ENCODE measurements around the gene ST6GALNAC3.

ST6GALNAC3 gene

GRCh38 chr1:76146184-76146583 is 71.6 kb downstream of the ST6GALNAC3 start:
- DNase-seq: no peak

DNA sequence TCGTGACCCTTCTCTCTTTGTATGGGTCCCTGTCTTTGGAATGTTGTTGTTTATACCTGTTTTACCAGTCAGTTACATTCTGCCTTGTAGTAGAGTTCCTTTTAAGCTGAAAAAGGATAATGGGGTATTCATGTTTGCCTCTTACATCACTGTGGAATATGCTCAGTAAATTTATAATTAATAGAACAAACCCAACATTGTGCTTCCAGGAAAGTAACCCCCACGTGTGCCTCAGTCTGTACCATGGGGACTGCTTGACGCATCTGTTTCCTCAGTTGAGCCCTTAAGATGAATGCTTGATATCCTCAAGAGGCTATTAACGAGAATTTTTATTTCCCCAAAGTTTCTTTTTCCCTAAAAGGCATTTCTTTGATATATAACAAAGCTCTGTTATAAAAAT is 73.4 kb downstream of the ST6GALNAC3 start:
- DNase-seq: no peak

- no peak for DNase-seq
Measured at GRCh38 chr1:76148460-76148859, 73.9 kb downstream of the ST6GALNAC3 start.

- DNase-seq: no peak
Measured at GRCh38 chr1:76153841-76154205, 79.3 kb downstream of the ST6GALNAC3 start.

DNA sequence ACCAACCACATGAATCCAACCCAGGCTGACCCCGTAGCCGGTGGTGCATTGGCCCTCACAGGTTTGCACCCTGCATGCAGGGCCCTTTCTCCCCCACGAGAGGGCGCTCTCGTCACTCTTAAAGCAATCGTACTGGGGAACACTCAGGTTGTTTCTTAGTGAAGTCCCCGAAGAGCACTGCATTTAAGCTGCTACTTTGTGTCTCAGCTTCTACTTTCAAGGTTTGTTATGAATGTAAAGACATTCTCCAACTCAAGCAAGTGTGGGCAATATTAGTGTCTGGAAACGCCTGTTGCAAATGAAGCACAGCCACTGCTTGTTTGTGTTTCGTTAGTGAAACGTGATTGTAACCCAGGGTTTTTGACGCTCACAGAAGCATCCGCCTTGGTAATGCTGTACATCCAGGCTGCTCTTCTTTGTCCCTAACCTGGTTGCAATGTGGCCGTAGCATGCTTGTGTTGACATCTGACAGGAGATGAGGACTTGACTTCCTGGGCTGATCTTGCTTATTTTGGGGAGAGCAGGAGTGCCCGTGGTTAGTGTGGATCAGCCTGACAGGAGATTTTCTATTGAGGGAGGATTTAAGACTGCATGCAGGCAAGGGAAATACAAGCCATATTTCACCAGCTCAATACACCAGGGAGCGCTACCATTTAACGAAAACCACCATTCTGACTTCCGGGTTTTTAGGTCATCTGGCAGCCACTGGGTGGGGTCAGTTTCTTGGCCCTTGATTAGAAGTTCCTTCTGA is 79.8 kb downstream of the ST6GALNAC3 start:
- DNase-seq: peak; percentile 80

DNA sequence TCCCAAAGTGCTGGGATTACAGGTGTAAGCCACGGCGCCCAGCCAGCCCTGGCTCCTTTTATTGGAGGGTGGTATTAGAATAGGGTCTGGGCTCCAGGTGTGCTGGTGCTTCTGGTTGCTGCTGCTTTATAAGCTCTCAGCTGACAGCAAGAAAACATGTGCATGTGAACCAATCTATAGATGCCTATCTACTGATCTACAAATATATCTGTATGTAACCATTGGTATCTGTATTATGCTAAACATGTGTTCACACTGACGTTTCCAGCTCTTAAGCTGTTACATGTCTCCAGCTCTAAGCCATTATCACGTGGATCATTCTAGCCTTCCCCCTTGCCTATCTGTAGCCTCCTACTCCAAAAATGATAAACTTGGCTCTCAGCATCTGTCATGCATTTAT is 82.4 kb downstream of the ST6GALNAC3 start:
- DNase-seq: no peak

DNA sequence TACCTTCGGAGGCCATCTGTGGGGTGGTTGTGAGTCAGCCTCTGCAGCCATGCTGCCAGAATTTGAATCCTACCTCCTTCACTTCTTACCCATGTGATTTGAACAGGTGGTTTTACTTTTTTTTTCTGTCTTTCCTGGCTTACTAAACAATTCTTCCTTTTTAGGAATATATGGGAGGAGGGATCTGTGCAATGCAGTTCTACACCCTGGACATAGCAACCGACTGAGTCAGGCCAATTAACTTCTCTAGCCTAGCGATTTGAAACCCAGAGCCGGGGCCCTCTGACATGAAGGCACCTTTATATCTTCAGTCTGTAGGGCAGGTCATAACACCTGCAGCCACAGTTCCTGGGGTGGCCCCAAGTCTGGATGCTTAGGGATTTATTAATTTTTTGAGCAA is 83.6 kb downstream of the ST6GALNAC3 start:
- peak; percentile 19 for DNase-seq

- DNase-seq: no peak
Measured at GRCh38 chr1:76160225-76160624, 85.7 kb downstream of the ST6GALNAC3 start.

DNA sequence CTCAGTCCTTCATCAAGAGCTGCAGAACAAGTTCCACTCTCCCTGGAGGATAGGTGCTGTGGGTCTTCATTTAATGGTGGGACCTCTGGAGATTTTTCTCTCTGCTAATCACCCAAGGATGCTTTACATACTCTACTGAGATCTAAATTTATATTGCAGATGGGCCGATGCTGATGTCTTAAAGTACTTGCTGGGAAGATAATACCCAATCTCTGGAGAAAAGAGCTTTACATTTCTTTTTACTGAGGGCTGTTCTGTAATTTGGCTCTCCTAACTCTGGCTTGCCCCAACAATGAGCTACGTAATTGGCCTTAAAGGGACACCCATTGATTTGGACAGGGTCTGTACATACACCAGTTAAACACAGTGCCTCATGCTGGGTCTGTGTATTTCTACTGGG is 86.9 kb downstream of the ST6GALNAC3 start:
- DNase-seq: peak; percentile 13

DNA sequence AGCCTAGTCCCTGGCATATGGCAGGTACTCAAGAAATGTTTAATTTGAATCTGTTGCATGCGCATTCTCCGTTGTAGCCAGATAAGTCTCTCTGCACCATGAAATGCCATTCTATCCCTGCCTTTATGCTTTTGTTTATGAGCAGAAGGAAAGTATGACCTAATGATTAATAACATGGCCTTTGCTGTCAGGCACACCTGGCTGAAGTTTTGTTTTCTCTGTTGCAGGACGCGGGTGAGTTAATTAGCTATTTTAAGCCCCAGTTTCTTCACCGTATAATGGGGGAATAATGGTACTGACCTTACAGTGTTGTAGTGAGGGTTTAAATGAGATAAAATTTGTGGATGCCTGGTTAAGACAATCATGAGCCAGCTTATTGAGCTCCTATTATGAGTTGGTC is 87.7 kb downstream of the ST6GALNAC3 start:
- DNase-seq: peak; percentile 66

DNA sequence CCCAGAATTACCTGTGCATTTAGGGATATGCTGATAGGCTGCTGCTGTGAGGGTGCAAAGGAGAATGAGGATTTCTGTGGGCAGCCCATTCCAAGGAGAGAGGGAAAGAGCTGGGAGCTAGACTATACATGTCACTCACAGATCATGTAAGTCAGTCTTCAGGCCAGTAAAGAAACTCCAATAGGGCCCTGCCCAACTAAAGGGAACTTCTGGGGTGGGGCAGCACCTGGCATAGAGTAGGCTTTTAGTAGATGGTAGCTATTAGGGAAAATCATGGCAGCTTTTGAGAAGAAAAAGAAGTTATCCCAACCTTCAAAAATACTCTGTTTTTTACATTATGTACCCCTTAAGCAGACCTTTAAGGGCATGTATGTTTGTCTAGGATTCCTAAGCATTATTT is 89.6 kb downstream of the ST6GALNAC3 start:
- no peak for DNase-seq

DNA sequence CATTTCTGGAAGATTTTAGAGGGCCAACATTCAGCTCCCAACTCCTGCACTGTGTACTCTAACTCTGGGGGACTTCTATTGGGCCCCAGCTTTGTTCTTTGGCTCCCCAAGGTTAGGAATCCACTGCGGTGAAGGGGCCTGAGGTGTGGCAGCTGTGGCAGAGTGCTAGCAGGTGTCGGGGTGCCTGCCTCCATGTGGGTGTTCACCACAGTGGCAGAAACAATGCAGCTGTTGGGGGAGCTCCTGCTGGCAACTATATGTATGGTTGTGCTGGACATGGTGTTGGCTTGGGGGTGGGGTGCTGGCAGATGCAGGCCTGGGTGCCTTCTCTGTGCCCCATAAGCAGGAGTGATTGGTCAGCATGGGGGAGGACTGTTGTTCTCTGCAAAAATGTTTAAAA is 95.5 kb downstream of the ST6GALNAC3 start:
- no peak for DNase-seq

DNA sequence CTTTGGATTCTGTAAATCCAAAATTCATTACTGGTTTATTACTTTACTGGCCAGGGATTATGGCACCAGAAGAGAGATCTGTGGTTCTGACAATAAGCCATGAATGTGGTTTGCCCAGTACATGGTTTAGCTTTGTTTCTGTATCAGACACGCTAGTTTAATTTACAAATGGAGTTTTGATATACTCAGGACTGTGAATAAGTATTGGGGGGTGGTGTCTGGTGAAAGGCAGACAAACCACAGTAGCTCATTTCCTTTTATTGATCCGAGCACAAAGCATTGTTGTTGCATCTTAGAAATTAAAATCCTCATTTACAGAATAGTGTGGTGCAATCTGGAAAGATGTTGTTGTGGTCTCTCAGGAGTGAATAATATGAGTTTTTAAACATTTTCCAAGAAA is 96.0 kb downstream of the ST6GALNAC3 start:
- no peak for DNase-seq

- no peak for DNase-seq
Measured at GRCh38 chr1:76176000-76176399, 101.5 kb downstream of the ST6GALNAC3 start.

DNA sequence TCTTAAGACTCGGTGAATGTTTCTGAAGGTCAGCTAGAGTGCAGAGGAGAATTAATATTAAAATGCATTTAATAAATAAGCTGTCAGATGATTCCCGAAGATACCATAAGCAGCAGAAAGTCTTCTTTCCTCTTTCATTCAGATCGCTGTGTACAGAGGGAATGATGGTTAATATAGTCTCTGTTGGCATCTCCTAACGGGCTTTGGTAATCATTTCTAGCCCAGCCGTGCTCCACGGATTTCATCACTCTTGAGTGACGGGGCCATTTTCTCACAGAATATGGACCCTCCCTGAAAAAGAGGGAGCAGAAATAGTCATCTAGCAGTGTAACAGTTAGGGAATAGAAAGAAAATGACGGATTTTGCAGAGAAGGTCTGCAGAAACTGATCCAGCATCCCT is 103.1 kb downstream of the ST6GALNAC3 start:
- DNase-seq: no peak

DNA sequence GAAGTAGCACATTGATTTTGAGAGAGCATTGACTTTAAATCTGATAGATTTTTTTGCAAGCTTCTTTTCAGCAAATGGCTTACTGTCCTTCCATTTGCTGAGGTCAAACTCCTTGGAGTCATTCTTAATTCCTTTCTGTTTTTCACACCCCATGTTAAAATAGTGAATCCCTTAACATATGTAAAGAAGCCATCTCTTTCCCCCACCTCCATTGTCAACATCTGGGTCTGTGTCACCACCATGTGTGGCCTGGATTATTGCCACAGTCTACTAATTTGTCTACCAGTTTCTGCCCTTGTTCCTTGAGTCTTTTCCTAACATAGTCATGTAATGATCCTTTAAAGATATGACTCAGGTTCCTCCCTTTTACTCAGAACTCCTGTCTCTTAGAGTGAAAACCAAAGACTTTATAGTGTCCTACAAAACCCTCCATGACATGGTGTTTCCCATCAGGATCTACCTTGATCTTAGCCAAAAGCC is 104.7 kb downstream of the ST6GALNAC3 start:
- no peak for DNase-seq

- DNase-seq: no peak
Measured at GRCh38 chr1:76185207-76185606, 110.7 kb downstream of the ST6GALNAC3 start.

DNA sequence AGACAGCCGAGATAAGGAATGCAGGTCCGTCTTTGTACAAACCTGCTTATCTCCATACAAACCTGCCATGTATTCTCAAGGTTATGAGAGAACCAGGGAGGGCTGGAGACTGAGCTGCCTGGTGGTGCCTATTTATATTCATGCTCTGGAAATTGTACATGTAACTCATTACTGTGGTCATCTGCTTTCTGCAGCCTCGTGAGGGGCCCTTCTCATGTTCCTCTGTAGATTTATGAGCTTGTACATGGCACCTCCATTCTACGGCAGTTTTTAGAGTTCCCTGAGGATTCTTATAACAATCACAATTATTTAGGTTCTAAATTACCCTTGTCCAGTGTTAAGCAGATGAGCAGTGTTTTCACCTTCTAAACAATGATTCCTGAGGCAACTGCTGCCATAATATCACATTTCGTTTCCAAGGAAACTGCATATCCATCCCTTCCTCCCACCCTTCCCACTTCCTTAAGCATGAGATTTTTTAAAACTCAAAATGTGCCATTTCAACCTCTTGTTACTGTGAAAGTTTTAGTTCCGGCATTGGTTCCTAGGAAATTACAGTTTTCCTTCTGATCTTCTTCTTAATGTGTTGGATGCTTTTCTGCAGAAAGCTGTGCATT is 112.1 kb downstream of the ST6GALNAC3 start:
- peak; percentile 14 for DNase-seq

GRCh38 chr1:76187436-76187835 is 112.9 kb downstream of the ST6GALNAC3 start:
- DNase-seq: no peak

DNA sequence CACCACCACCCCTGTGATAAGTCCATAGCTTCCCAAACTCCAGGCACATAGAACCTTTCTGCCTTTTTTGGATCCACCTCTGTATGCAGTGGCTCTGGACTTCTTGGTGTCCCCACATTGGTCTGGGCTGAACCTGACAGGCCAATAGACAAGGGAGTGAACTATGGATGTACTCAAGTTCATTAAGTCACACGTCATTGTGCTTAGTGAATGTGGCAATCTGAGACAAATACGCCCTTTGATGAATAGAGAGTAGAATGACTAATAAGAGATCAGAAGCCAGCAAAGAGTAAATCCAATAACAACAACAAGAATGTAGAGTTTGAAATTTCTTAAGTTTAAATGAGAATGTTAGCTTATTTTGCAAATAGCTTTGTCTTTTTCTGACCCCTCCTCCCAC is 114.8 kb downstream of the ST6GALNAC3 start:
- DNase-seq: no peak

- DNase-seq: no peak
Measured at GRCh38 chr1:76190749-76191424, 116.3 kb downstream of the ST6GALNAC3 start.

GRCh38 chr1:76191561-76191960 is 117.0 kb downstream of the ST6GALNAC3 start:
- DNase-seq: no peak

GRCh38 chr1:76198452-76198851 is 123.9 kb downstream of the ST6GALNAC3 start:
- DNase-seq: no peak

- no peak for DNase-seq
Measured at GRCh38 chr1:76202670-76203069, 128.1 kb downstream of the ST6GALNAC3 start.
